ENCODE data around the gene DRGX. TPM values are rescaled to one million over a fixed set of nuclear protein-coding genes. Genes with fewer than 3 reads are reported as not detected.

The DRGX gene
- total and polyA plus RNA-seq, 2 of the 4 experiments (the other 2 are of a cell fraction) = not detected

GRCh38 chr10:49377256-49377655 is 18.6 kb downstream of the DRGX start:
- no peaks in the 10 kb centered on the region for H3K36me3 ChIP-seq (ENCODE audit: control insufficient read depth, insufficient read depth, low read length)
- H3K27ac ChIP-seq (ENCODE audit: insufficient read depth, low read length) = no peak overlapping the region
- H2BK15ac ChIP-seq (ENCODE audit: low read depth, low read length) = no peak overlapping the region
- no peaks in the 10 kb centered on the region for H3K9me3 ChIP-seq (ENCODE audit: control insufficient read depth, insufficient read depth, low read length)
- H4K20me1 ChIP-seq (ENCODE audit: insufficient read depth, low read length) = no peaks in the 10 kb centered on the region
- H4K8ac ChIP-seq (ENCODE audit: low read depth in 2 of 2, low read length in 2 of 2) = no peak overlapping the region
- CTCF ChIA-PET = no interaction called here
- WGBS, 2 experiments (ENCODE audit: extremely low coverage in 2 of 2, insufficient read length in 1 of 2) = 0% methylated on average over 1 of the region's 4 CpGs; no CpG with 5 or more reads in 1 of the 2 experiments
- no peak overlapping the region for H3K18ac ChIP-seq (ENCODE audit: low read depth, low read length)
- in situ Hi-C loops (cut with MboI; ENCODE audit: low sequenced_read_pairs) (no loop called here), intact Hi-C loops (cut with micrococcal nuclease) (no loop called here), dilution Hi-C loops (cut with HindIII; ENCODE audit: low sequenced_read_pairs, unreplicated experiment) (no loop called here)
- H3K4me2 ChIP-seq (ENCODE audit: low read depth, low read length) = no peak overlapping the region
- no peak overlapping the region for H2AFZ ChIP-seq (replicated peaks; ENCODE audit: low read length, poor library complexity)
- BruUV-seq (replicated peaks) = no TSS peak
- no peak overlapping the region for H3K23ac ChIP-seq (ENCODE audit: low read depth, low read length)
- H2BK120ac ChIP-seq (ENCODE audit: low read depth, low read length) = no peak overlapping the region
- TF ChIP-seq, protein P1, sequence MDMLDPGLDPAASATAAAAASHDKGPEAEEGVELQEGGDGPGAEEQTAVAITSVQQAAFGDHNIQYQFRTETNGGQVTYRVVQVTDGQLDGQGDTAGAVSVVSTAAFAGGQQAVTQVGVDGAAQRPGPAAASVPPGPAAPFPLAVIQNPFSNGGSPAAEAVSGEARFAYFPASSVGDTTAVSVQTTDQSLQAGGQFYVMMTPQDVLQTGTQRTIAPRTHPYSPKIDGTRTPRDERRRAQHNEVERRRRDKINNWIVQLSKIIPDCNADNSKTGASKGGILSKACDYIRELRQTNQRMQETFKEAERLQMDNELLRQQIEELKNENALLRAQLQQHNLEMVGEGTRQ (IDR thresholded peaks at IDR 0.05; ENCODE audit: low read depth, low read length) = no peak
- TF ChIP-seq FOS (IDR thresholded peaks at IDR 0.05; ENCODE audit: low read depth, low read length) = no peak
- TF ChIP-seq NFE2L2 (IDR thresholded peaks at IDR 0.05; ENCODE audit: low read depth, low read length) = no peak
- no peak for TF ChIP-seq RAD21 (IDR thresholded peaks at IDR 0.05; ENCODE audit: low read length)
- TF ChIP-seq RFX5 (IDR thresholded peaks at IDR 0.05; ENCODE audit: low read depth, low read length) = no peak
- no peak for TF ChIP-seq MAZ (IDR thresholded peaks at IDR 0.05; ENCODE audit: borderline replicate concordance, low read depth, low read length)
- TF ChIP-seq MXI1 (IDR thresholded peaks at IDR 0.05; ENCODE audit: borderline replicate concordance, low read depth, low read length) = no peak
- TF ChIP-seq MAFK (IDR thresholded peaks at IDR 0.05; ENCODE audit: low read depth, low read length) = no peak
- no peak for TF ChIP-seq RCOR1 (IDR thresholded peaks at IDR 0.05; ENCODE audit: insufficient replicate concordance, low read length)
- TF ChIP-seq CEBPB (IDR thresholded peaks at IDR 0.05; ENCODE audit: low read depth, low read length) = no peak
- no peak overlapping the region for H4K91ac ChIP-seq (ENCODE audit: insufficient read depth, low read depth, low read length)
- DNase-seq (no peak), ATAC-seq (ENCODE audit: low read depth) (no peak)
- H4K5ac ChIP-seq (ENCODE audit: low read depth, low read length) = no peak overlapping the region
- H2BK5ac ChIP-seq (ENCODE audit: low read depth, low read length, poor library complexity, severe bottlenecking) = no peak overlapping the region
- no peak overlapping the region for H3K4me3 ChIP-seq (ENCODE audit: insufficient read depth, low read depth, low read length)
- no peak overlapping the region for H3K4ac ChIP-seq (ENCODE audit: low read depth, low read length)
- H3K4me1 ChIP-seq (ENCODE audit: control insufficient read depth, insufficient read depth, low read length) = no peaks in the 10 kb centered on the region
- no peak overlapping the region for H2AK5ac ChIP-seq (ENCODE audit: low read depth, low read length)
- peaks cover 34% of the 10 kb centered on the region for H3K27me3 ChIP-seq (ENCODE audit: control insufficient read depth, insufficient read depth, low read length)
- H2AK9ac ChIP-seq (replicated peaks; ENCODE audit: low read depth, low read length, poor library complexity) = peak overlapping the region; percentile 70
- no peak overlapping the region for H2BK20ac ChIP-seq (ENCODE audit: low read depth, low read length)
- H3K9ac ChIP-seq (ENCODE audit: low read depth, low read length) = no peak overlapping the region
- no peak overlapping the region for H3K14ac ChIP-seq (replicated peaks; ENCODE audit: low read depth, low read length)
- H3K56ac ChIP-seq (ENCODE audit: extremely low read depth, insufficient read depth, low read length) = no peak overlapping the region
- no peaks in the 10 kb centered on the region for H3K9me1 ChIP-seq (ENCODE audit: insufficient read depth, low read length)
- POLR2A ChIA-PET (ENCODE audit: unreplicated experiment) = no interaction called here
- H3K79me1 ChIP-seq (ENCODE audit: low read depth in 1 of 2, low read length in 2 of 2) = no peaks in the 10 kb centered on the region

Data from IMR-90 (cell line).